ENCODE measurements around the gene MT1F.
"Not testable (repeated sequence)": the region's sequence is repeated elsewhere in the genome, so short reads cannot be mapped to it uniquely, and the experiment has no call there.

The MT1F gene

DNA sequence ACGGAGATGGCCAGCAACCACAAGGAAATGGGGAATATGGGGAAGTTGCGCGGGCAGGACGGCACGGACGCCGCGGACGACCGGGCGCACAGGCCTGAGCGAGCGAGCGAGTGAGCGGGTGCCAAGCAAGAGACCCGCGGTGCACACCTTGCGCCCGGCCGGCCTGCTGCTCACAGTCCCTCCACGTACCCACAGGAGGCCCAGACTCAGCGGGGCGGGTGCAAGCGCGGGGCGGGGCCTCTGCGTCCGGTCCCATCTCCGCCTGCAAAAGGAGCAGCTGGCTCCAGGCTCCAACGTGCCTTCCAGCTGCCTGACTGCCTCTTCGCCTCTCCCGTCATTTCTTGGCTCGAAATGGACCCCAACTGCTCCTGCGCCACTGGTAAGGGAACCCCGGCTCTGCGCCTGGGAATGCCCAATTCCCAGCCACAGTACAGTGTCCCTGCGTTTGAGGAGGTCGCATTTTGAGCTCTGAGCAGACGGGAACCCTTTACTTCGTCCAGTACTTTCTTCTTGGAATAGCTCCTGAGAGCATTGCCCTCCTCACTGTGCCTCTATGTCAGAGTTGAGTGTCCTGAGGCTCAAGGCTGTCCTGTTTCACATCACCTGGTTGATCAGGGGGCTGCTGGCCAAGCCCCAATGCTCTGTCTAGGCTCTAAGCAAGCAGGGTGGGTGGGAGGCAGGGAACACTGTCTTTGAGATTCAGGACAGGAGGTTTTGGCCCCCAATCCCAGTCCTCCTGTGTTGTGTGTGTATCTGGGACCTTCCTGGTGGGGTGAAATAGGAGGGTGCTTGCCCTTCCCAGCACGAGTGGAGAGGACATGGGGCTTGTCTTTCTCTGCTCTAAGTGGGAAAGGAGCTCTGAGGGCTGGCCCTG lies 40.3 kb upstream of the MT1F start:
- no peak overlapping the region for H3K27ac ChIP-seq (ENCODE audit: low read length)
- H3K79me2 ChIP-seq (ENCODE audit: low read length), result no peaks in the 10 kb centered on the region
- H3K9me3 ChIP-seq (ENCODE audit: insufficient read depth, low read length), result no peaks in the 10 kb centered on the region
- no peaks in the 10 kb centered on the region for H4K20me1 ChIP-seq (ENCODE audit: insufficient read depth, low read length)
- H3K4me2 ChIP-seq (ENCODE audit: low read length), result no peak overlapping the region
- H3K27me3 ChIP-seq (ENCODE audit: low read depth, low read length), result 0 out of 2 replicates have a peak, but pooled peaks cover 9% of the 10 kb centered on the region
- H3K4me1 ChIP-seq (ENCODE audit: low read length), result peaks cover 8% of the 10 kb centered on the region
- H3K36me3 ChIP-seq (replicated peaks; ENCODE audit: low read depth, low read length), result no peaks in the 10 kb centered on the region
- no peak overlapping the region for H3K9ac ChIP-seq (ENCODE audit: low read length)
- no peak overlapping the region for H3K4me3 ChIP-seq (ENCODE audit: low read length)
- H2AFZ ChIP-seq (ENCODE audit: low read depth, low read length), result no peak overlapping the region
- TF ChIP-seq CTCF (IDR thresholded peaks at IDR 0.05; ENCODE audit: low read depth, low read length) (no peak), EZH2phosphoT487 (IDR thresholded peaks at IDR 0.05; ENCODE audit: low read depth) (no peak)

GRCh38 chr16:56618138-56618537 lies 39.6 kb upstream of the MT1F start:
- Histone ChIP-seq H4K20me1 (ENCODE audit: insufficient read depth, low read length) (no peaks in the 10 kb centered on the region), H3K79me2 (ENCODE audit: low read length) (no peaks in the 10 kb centered on the region), H3K4me2 (ENCODE audit: low read length) (no peak overlapping the region), H3K9ac (ENCODE audit: low read length) (no peak overlapping the region), H3K9me3 (ENCODE audit: insufficient read depth, low read length) (no peaks in the 10 kb centered on the region), H3K4me3 (ENCODE audit: low read length) (no peak overlapping the region), H3K27me3 (ENCODE audit: low read depth, low read length) (0 out of 2 replicates have a peak, but pooled peaks cover 9% of the 10 kb centered on the region), H3K36me3 (replicated peaks; ENCODE audit: low read depth, low read length) (no peaks in the 10 kb centered on the region), H2AFZ (ENCODE audit: low read depth, low read length) (no peak overlapping the region), H3K4me1 (ENCODE audit: low read length) (peaks cover 8% of the 10 kb centered on the region), H3K27ac (ENCODE audit: low read length) (no peak overlapping the region)
- TF ChIP-seq EZH2phosphoT487 (IDR thresholded peaks at IDR 0.05; ENCODE audit: low read depth) (no peak), CTCF (IDR thresholded peaks at IDR 0.05; ENCODE audit: low read depth, low read length) (no peak)

GRCh38 chr16:56620339-56620897 lies 37.3 kb upstream of the MT1F start:
- H3K27ac ChIP-seq (ENCODE audit: low read length), result no peak overlapping the region
- no peak for TF ChIP-seq CTCF (IDR thresholded peaks at IDR 0.05; ENCODE audit: low read depth, low read length)
- no peak for TF ChIP-seq EZH2phosphoT487 (IDR thresholded peaks at IDR 0.05; ENCODE audit: low read depth)
- no peaks in the 10 kb centered on the region for H3K4me1 ChIP-seq (ENCODE audit: low read length)
- no peak overlapping the region for H3K4me2 ChIP-seq (ENCODE audit: low read length)
- H3K9me3 ChIP-seq (ENCODE audit: insufficient read depth, low read length), result no peaks in the 10 kb centered on the region
- no peaks in the 10 kb centered on the region for H3K36me3 ChIP-seq (replicated peaks; ENCODE audit: low read depth, low read length)
- no peak overlapping the region for H2AFZ ChIP-seq (ENCODE audit: low read depth, low read length)
- H3K27me3 ChIP-seq (ENCODE audit: low read depth, low read length), result 0 out of 2 replicates have a peak, but pooled peaks cover 12% of the 10 kb centered on the region
- H3K4me3 ChIP-seq (ENCODE audit: low read length), result no peak overlapping the region
- H3K9ac ChIP-seq (ENCODE audit: low read length), result no peak overlapping the region
- no peaks in the 10 kb centered on the region for H3K79me2 ChIP-seq (ENCODE audit: low read length)
- no peaks in the 10 kb centered on the region for H4K20me1 ChIP-seq (ENCODE audit: insufficient read depth, low read length)

- H3K79me2 ChIP-seq (ENCODE audit: low read length); H3K4me1 ChIP-seq (ENCODE audit: low read length); H3K36me3 ChIP-seq (replicated peaks; ENCODE audit: low read depth, low read length); H3K9ac ChIP-seq (ENCODE audit: low read length); H4K20me1 ChIP-seq (ENCODE audit: insufficient read depth, low read length); H3K27ac ChIP-seq (ENCODE audit: low read length); H3K4me2 ChIP-seq (ENCODE audit: low read length); H3K9me3 ChIP-seq (ENCODE audit: insufficient read depth, low read length); H2AFZ ChIP-seq (ENCODE audit: low read depth, low read length); H3K4me3 ChIP-seq (ENCODE audit: low read length): not testable (repeated sequence)
- peaks cover 21% of the 10 kb centered on the region for H3K27me3 ChIP-seq (ENCODE audit: low read depth, low read length)
Observed at GRCh38 chr16:56621665-56622445, 35.9 kb upstream of the MT1F start.

DNA sequence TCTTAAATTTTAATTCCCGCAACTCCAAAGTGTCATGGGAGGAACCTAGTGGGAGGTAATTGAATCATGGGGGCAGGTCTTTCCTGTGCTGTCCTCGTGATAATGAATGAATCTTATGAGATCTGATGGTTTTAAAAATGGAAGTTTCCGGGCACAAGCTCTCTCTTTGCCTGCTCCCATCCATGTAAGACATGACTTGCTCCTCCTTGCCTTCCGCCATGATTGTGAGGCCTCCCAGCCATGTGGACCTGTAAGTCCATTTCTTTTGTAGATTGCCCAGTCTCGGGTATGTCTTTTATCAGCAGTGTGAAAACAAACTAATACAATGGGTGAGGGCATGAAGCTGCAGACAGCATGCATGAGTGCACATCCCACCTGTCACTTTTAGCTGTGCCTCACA lies 34.6 kb upstream of the MT1F start:
- H3K79me2 ChIP-seq (ENCODE audit: low read length), result not testable (repeated sequence)

More for the DNA sequence above, 34.6 kb upstream of the MT1F start:
- H3K4me2 ChIP-seq (ENCODE audit: low read length); H4K20me1 ChIP-seq (ENCODE audit: insufficient read depth, low read length); H2AFZ ChIP-seq (ENCODE audit: low read depth, low read length); H3K27ac ChIP-seq (ENCODE audit: low read length); H3K4me1 ChIP-seq (ENCODE audit: low read length); H3K9ac ChIP-seq (ENCODE audit: low read length); H3K36me3 ChIP-seq (replicated peaks; ENCODE audit: low read depth, low read length); H3K9me3 ChIP-seq (ENCODE audit: insufficient read depth, low read length); H3K4me3 ChIP-seq (ENCODE audit: low read length): not testable (repeated sequence)
- peaks cover 17% of the 10 kb centered on the region for H3K27me3 ChIP-seq (ENCODE audit: low read depth, low read length)
